Measurements from ENCODE around the gene RGS9.

Gene RGS9

DNA sequence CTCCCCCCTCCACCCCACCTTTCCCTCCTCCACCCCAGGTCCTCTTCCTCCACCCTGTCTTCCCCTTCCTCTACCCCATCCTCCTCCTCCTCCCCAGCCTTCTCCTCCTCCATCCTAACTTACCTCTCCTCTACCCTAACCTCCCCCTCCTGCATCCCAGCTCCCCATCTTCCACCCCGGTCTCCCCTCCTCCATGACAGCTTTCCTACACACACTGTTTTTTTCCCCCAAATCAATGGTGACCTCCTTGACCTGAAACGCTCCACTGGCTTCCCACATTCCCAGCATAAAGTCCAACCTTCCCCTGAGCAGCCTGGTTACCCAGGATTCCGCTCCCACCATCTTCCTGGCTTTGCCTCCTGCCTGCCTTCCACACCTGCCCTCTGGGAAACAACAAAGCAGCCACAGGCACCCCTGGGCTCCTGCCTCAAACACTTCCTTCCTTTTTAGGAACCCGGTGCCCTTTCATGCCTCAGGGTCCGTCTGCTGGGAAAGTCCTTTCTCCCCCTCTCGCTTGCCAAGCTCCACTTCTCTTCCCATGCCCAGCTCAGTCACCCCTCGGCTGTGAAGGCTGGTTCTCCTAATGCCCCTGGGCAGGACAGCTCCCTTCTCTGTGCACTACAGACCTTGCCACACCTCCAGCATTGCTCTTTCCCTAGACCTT lies 2.1 kb downstream of the RGS9 start:
- H3K4me2 ChIP-seq (ENCODE audit: low read length) = no peak overlapping the region
- no peak overlapping the region for H3K9ac ChIP-seq (ENCODE audit: low read depth, low read length)
- H3K36me3 ChIP-seq (ENCODE audit: insufficient read depth, low read length) = no peaks in the 10 kb centered on the region
- H3K9me3 ChIP-seq (replicated peaks; ENCODE audit: low read length) = no peaks in the 10 kb centered on the region
- no peak overlapping the region for H3K4me3 ChIP-seq (ENCODE audit: low read length)
- H3K4me1 ChIP-seq (ENCODE audit: control insufficient read depth, insufficient read depth, low read length) = peaks cover 11% of the 10 kb centered on the region
- H3K27me3 ChIP-seq (ENCODE audit: control insufficient read depth, insufficient read depth, low read length) = peaks cover 48% of the 10 kb centered on the region

DNA sequence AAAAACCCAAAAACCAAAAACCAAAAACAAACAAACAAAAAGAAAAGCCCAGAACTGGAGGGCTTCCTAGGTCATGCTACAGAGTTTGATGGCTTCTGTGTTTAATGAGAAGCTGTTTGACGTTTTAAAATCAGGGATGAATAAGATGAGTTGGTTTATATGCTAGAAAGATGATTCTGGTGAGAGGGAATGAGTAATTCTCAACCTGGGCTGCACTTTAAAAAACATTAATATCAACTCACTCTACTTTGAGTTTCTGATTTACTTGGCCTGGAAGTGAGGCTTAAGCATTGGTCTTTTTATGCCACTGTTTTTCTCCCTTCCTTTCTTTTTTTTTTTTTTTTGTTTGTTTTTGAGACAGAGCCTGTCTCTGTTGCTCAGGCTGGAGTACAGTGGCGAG lies 5.1 kb downstream of the RGS9 start:
- no peaks in the 10 kb centered on the region for H3K36me3 ChIP-seq (ENCODE audit: insufficient read depth, low read length)
- H3K9ac ChIP-seq (ENCODE audit: low read depth, low read length) = no peak overlapping the region
- H3K4me1 ChIP-seq (ENCODE audit: control insufficient read depth, insufficient read depth, low read length) = peaks cover 10% of the 10 kb centered on the region
- H3K4me3 ChIP-seq (ENCODE audit: low read length) = no peak overlapping the region
- H3K27me3 ChIP-seq (ENCODE audit: control insufficient read depth, insufficient read depth, low read length) = peaks cover 61% of the 10 kb centered on the region
- no peak overlapping the region for H3K4me2 ChIP-seq (ENCODE audit: low read length)
- H3K9me3 ChIP-seq (replicated peaks; ENCODE audit: low read length) = no peaks in the 10 kb centered on the region

- Histone ChIP-seq H3K27me3 (ENCODE audit: control insufficient read depth, insufficient read depth, low read length) (peaks cover 48% of the 10 kb centered on the region), H3K4me2 (ENCODE audit: low read length) (no peak overlapping the region), H3K4me3 (ENCODE audit: low read length) (no peak overlapping the region), H3K36me3 (ENCODE audit: insufficient read depth, low read length) (no peaks in the 10 kb centered on the region), H3K9me3 (replicated peaks; ENCODE audit: low read length) (no peaks in the 10 kb centered on the region), H3K9ac (ENCODE audit: low read depth, low read length) (no peak overlapping the region), H3K4me1 (ENCODE audit: control insufficient read depth, insufficient read depth, low read length) (peaks cover 5% of the 10 kb centered on the region)
These were observed 6.9 kb downstream of the RGS9 start for GRCh38 chr17:65143889-65144604.

DNA sequence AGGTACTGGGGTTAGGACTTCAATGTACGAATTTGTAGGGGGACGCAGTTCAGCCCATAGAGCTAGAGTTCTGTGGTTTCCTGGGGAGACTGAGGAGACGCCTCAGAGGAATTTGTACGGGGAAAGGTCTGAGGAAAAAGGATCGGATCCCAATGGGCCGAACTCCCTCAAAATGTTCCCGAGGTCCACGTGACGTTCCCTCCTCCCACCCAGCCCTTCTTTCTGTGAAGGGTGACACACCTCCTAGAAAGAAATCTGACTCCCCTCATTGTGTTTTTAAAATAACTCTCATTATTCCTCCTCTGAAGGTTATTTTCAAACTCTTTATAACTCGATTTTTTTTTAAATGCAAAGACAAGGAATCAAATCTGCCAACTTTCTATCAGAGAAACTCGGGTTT lies 8.6 kb downstream of the RGS9 start:
- no peaks in the 10 kb centered on the region for H3K9me3 ChIP-seq (replicated peaks; ENCODE audit: low read length)
- H3K9ac ChIP-seq (ENCODE audit: low read depth, low read length) = no peak overlapping the region
- peaks cover 5% of the 10 kb centered on the region for H3K4me1 ChIP-seq (ENCODE audit: control insufficient read depth, insufficient read depth, low read length)
- no peak overlapping the region for H3K4me2 ChIP-seq (ENCODE audit: low read length)
- peaks cover 44% of the 10 kb centered on the region for H3K27me3 ChIP-seq (ENCODE audit: control insufficient read depth, insufficient read depth, low read length)
- H3K36me3 ChIP-seq (ENCODE audit: insufficient read depth, low read length) = no peaks in the 10 kb centered on the region
- no peak overlapping the region for H3K4me3 ChIP-seq (ENCODE audit: low read length)

DNA sequence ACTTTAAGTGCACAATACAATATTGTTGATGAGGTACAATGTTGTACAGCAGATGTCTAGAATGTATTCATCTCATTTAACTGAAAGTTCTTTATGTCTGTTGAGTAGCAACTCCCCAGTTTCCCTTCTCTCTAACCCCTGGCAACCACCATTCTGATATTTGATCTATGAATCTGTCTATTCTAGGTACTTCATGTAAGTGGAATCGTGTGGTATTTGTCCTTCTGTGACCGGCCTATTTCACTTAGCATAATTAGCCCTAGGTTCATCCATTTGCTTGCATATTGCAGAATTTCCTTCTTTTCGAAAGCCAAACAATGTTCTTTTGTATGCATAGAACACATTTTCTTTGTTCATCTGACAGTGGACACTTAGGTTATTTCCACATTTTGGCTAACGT lies 10.8 kb downstream of the RGS9 start:
- H3K4me2 ChIP-seq (ENCODE audit: low read length) = no peak overlapping the region
- no peaks in the 10 kb centered on the region for H3K36me3 ChIP-seq (ENCODE audit: insufficient read depth, low read length)
- H3K4me1 ChIP-seq (ENCODE audit: control insufficient read depth, insufficient read depth, low read length) = peaks cover 5% of the 10 kb centered on the region
- H3K4me3 ChIP-seq (ENCODE audit: low read length) = no peak overlapping the region
- H3K9me3 ChIP-seq (replicated peaks; ENCODE audit: low read length) = no peaks in the 10 kb centered on the region
- no peak overlapping the region for H3K9ac ChIP-seq (ENCODE audit: low read depth, low read length)
- peaks cover 51% of the 10 kb centered on the region for H3K27me3 ChIP-seq (ENCODE audit: control insufficient read depth, insufficient read depth, low read length)

GRCh38 chr17:65154770-65155589 lies 17.8 kb downstream of the RGS9 start:
- Histone ChIP-seq H3K9me3 (replicated peaks; ENCODE audit: low read length) (no peaks in the 10 kb centered on the region), H3K4me1 (ENCODE audit: control insufficient read depth, insufficient read depth, low read length) (no peaks in the 10 kb centered on the region), H3K27me3 (ENCODE audit: control insufficient read depth, insufficient read depth, low read length) (peaks cover 40% of the 10 kb centered on the region), H3K4me2 (ENCODE audit: low read length) (no peak overlapping the region), H3K4me3 (ENCODE audit: low read length) (no peak overlapping the region), H3K36me3 (ENCODE audit: insufficient read depth, low read length) (no peaks in the 10 kb centered on the region), H3K9ac (ENCODE audit: low read depth, low read length) (no peak overlapping the region)

GRCh38 chr17:65155622-65156021 lies 18.5 kb downstream of the RGS9 start:
- no peaks in the 10 kb centered on the region for H3K36me3 ChIP-seq (ENCODE audit: insufficient read depth, low read length)
- no peak overlapping the region for H3K4me2 ChIP-seq (ENCODE audit: low read length)
- H3K9ac ChIP-seq (ENCODE audit: low read depth, low read length) = no peak overlapping the region
- H3K4me3 ChIP-seq (ENCODE audit: low read length) = no peak overlapping the region
- no peaks in the 10 kb centered on the region for H3K9me3 ChIP-seq (replicated peaks; ENCODE audit: low read length)
- H3K27me3 ChIP-seq (ENCODE audit: control insufficient read depth, insufficient read depth, low read length) = peaks cover 38% of the 10 kb centered on the region
- no peaks in the 10 kb centered on the region for H3K4me1 ChIP-seq (ENCODE audit: control insufficient read depth, insufficient read depth, low read length)

GRCh38 chr17:65156185-65156834 lies 19.1 kb downstream of the RGS9 start:
- H3K4me3 ChIP-seq (ENCODE audit: low read length) = no peak overlapping the region
- H3K4me2 ChIP-seq (ENCODE audit: low read length) = no peak overlapping the region

DNA sequence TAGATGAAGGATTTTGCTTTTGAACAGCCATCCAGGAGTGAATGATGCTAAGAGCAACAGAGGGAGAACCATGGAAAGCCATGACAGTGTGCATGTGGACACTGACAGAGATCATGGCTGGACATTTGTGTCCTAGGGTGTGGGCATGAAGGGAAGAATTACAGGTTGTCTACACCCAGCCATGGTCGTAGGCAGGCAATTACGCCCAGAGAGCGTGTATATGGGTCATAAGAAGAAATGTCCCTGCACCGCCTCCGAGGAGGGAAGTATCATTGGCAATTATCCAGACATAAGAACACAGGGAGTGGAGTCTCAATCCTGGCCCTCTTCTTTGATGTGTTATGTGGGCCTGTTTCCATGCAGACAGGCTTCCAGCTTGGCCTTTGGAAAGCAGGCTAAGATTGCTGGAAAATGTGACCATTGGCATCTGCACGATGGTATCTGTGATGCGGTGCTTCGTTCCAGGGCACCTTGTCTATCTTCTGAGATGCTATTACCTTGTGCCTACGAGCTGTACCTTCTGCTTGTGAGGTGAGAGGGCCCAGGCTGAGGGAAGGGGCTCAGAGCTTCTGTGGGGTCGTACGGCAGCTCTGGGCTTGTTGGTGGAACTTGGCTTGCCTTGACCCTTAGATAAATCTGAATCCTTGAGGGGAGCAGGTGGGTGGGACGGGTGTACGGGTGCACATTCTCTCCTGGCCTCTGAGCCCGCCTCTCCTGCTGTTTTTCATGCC lies 19.8 kb downstream of the RGS9 start:
- H3K4me2 ChIP-seq (ENCODE audit: low read length) = no peak overlapping the region
- no peak overlapping the region for H3K4me3 ChIP-seq (ENCODE audit: low read length)
- H3K27me3 ChIP-seq (ENCODE audit: control insufficient read depth, insufficient read depth, low read length) = peaks cover 31% of the 10 kb centered on the region
- H3K4me1 ChIP-seq (ENCODE audit: control insufficient read depth, insufficient read depth, low read length) = no peaks in the 10 kb centered on the region
- no peaks in the 10 kb centered on the region for H3K9me3 ChIP-seq (replicated peaks; ENCODE audit: low read length)
- H3K36me3 ChIP-seq (ENCODE audit: insufficient read depth, low read length) = no peaks in the 10 kb centered on the region
- no peak overlapping the region for H3K9ac ChIP-seq (ENCODE audit: low read depth, low read length)

More at GRCh38 chr17:65156185-65156834, 19.1 kb downstream of the RGS9 start:
- peaks cover 38% of the 10 kb centered on the region for H3K27me3 ChIP-seq (ENCODE audit: control insufficient read depth, insufficient read depth, low read length)
- H3K36me3 ChIP-seq (ENCODE audit: insufficient read depth, low read length) = no peaks in the 10 kb centered on the region
- H3K4me1 ChIP-seq (ENCODE audit: control insufficient read depth, insufficient read depth, low read length) = no peaks in the 10 kb centered on the region
- H3K9ac ChIP-seq (ENCODE audit: low read depth, low read length) = no peak overlapping the region
- no peaks in the 10 kb centered on the region for H3K9me3 ChIP-seq (replicated peaks; ENCODE audit: low read length)

DNA sequence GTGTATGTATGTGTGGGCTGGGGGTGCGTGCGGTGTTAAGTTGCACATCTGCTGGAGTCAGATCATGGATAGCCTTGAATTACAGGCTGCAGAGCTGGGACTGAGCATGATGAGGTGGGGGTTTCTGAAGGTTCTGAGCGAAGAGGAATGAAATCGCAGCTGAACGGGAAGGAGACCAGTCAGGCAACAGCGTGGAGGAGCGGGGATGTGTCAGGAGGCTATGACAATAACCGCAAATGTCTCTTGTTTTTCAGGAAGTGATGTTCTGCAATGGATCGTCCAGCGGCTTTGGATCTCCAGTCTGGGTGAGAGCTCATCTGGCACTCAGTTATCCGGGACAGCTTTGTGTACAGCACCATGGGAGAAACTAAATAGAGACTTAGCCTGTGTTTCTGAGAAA lies 20.9 kb downstream of the RGS9 start:
- Histone ChIP-seq H3K4me2 (ENCODE audit: low read length) (no peak overlapping the region), H3K9me3 (replicated peaks; ENCODE audit: low read length) (no peaks in the 10 kb centered on the region), H3K4me1 (ENCODE audit: control insufficient read depth, insufficient read depth, low read length) (no peaks in the 10 kb centered on the region), H3K36me3 (ENCODE audit: insufficient read depth, low read length) (no peaks in the 10 kb centered on the region), H3K4me3 (ENCODE audit: low read length) (no peak overlapping the region), H3K9ac (ENCODE audit: low read depth, low read length) (no peak overlapping the region), H3K27me3 (ENCODE audit: control insufficient read depth, insufficient read depth, low read length) (peaks cover 21% of the 10 kb centered on the region)

GRCh38 chr17:65158622-65159021 lies 21.5 kb downstream of the RGS9 start:
- Histone ChIP-seq H3K36me3 (ENCODE audit: insufficient read depth, low read length) (no peaks in the 10 kb centered on the region), H3K9me3 (replicated peaks; ENCODE audit: low read length) (no peaks in the 10 kb centered on the region), H3K4me3 (ENCODE audit: low read length) (no peak overlapping the region), H3K9ac (ENCODE audit: low read depth, low read length) (no peak overlapping the region), H3K4me2 (ENCODE audit: low read length) (no peak overlapping the region), H3K4me1 (ENCODE audit: control insufficient read depth, insufficient read depth, low read length) (peaks cover under 1% of the 10 kb centered on the region), H3K27me3 (ENCODE audit: control insufficient read depth, insufficient read depth, low read length) (peaks cover 21% of the 10 kb centered on the region)
